Right lobe of liver (tissue), 4 donors: ENCODE data around the gene CYB561D2.

Experiments
- POLR2A ChIP-seq: fragments of 450-650 bp; IDR thresholded peaks from one replicate; pipeline ENCODE4 v1.6.1; 2017; ENCODE audit warnings: antibody characterized with exemption, mild to moderate bottlenecking
- TF ChIP-seq, protein P1 (sequence below), 4 donors: fragments of 200-600 bp in 3 of 4; fragments of 450-650 bp in 1 of 4; IDR thresholded peaks; one replicate each; pipeline versions ENCODE4 v1.5.1 to v1.8.0; 2016 to 2022; ENCODE audit warnings: antibody characterized with exemption in 4 of 4, mild to moderate bottlenecking in 2 of 4
- donor health status: DM: no; HTN: no; CAD: no.
- donor health status: DM: no; HTN: no; CAD: no.
- donor health status: DM: no; HTN: yes; CAD: no.

DNA sequence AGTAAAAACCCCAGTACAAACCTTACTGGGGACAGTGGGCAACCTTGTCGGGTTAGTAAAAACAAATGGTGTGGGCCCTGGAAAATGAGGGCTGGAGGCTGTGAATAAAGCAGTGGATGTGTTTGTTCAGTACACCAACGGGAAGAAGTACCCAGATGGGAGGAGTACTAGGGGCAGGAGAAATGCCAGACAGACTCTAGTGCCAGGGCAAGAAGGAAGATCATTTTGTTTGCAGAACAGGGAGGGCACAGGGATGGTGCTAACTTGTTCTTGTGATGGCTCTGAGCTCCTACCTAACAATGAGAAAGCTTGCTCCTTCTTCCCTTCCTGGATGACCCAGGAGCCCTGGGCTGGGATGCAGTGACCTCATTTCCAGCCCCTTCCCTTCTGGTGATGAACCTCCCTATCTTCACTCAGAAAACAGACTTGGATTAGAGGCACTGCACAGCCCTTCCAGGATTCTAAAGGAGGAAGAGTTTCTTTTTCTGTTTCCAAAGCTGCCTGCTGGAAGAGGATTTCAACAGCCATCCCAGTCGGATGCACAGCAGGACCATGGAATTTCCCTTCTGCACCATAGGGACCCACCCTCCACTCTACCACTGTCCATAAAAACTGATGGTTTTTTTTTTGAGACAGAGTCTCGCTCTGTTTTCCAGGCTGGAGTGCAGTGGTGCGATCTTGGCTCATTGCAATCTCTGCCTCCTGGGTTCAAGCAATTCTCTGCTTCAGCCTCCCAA is 16.2 kb upstream of the CYB561D2 start:
- no peak for TF ChIP-seq POLR2A
- TF ChIP-seq, protein P1, sequence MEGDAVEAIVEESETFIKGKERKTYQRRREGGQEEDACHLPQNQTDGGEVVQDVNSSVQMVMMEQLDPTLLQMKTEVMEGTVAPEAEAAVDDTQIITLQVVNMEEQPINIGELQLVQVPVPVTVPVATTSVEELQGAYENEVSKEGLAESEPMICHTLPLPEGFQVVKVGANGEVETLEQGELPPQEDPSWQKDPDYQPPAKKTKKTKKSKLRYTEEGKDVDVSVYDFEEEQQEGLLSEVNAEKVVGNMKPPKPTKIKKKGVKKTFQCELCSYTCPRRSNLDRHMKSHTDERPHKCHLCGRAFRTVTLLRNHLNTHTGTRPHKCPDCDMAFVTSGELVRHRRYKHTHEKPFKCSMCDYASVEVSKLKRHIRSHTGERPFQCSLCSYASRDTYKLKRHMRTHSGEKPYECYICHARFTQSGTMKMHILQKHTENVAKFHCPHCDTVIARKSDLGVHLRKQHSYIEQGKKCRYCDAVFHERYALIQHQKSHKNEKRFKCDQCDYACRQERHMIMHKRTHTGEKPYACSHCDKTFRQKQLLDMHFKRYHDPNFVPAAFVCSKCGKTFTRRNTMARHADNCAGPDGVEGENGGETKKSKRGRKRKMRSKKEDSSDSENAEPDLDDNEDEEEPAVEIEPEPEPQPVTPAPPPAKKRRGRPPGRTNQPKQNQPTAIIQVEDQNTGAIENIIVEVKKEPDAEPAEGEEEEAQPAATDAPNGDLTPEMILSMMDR (IDR thresholded peaks at IDR 0.05) = no peak
